NCI-H146 treated with DMSO at 0.1 percent for 48 hours (cell line): ENCODE data around the gene UGP2.
"Not testable (repeated sequence)": the region's sequence is repeated elsewhere in the genome, so short reads cannot be mapped to it uniquely, and the experiment has no call there.

Experiments
- DNase-seq: peaks from one replicate; lab custom pipeline; 2025; ENCODE audit not compliant: unreplicated experiment; lab: John Stamatoyannopoulos, UW

The UGP2 gene

GRCh38 chr2:63841254-63842022, at the start of gene UGP2:
UGP2 (plus strand) TSS chr2:63841896; CDS start chr2:63842186, 290 bp downstream.
- DNase-seq, result peak; percentile 80

- no peak for DNase-seq
Observed at GRCh38 chr2:63792530-63792929, 49.2 kb upstream of the UGP2 start.

GRCh38 chr2:63796366-63796765, 45.3 kb upstream of the UGP2 start:
- DNase-seq, result no peak

- DNase-seq, result no peak
Observed at GRCh38 chr2:63796796-63797195, 44.9 kb upstream of the UGP2 start.

- no peak for DNase-seq
Observed at GRCh38 chr2:63801455-63801854, 40.2 kb upstream of the UGP2 start.

GRCh38 chr2:63805412-63805811, 36.3 kb upstream of the UGP2 start:
- no peak for DNase-seq

- DNase-seq, result not testable (repeated sequence)
Observed at GRCh38 chr2:63808036-63808435, 33.7 kb upstream of the UGP2 start.

- DNase-seq, result not testable (repeated sequence)
Observed at GRCh38 chr2:63808911-63809310, 32.8 kb upstream of the UGP2 start.

GRCh38 chr2:63811063-63811462, 30.6 kb upstream of the UGP2 start:
- no peak for DNase-seq

GRCh38 chr2:63811870-63812269, 29.8 kb upstream of the UGP2 start:
- DNase-seq, result not testable (repeated sequence)

GRCh38 chr2:63814114-63814513, 27.6 kb upstream of the UGP2 start:
- no peak for DNase-seq

GRCh38 chr2:63817382-63817781, 24.3 kb upstream of the UGP2 start:
- no peak for DNase-seq

- DNase-seq, result peak; percentile 35
Observed at GRCh38 chr2:63818271-63818670, 23.4 kb upstream of the UGP2 start.

- DNase-seq, result no peak
Observed at GRCh38 chr2:63819256-63819655, 22.4 kb upstream of the UGP2 start.

GRCh38 chr2:63819765-63820717, 21.7 kb upstream of the UGP2 start:
- no peak for DNase-seq

- no peak for DNase-seq
Observed at GRCh38 chr2:63820969-63821368, 20.7 kb upstream of the UGP2 start.

- DNase-seq, result no peak
Observed at GRCh38 chr2:63821396-63821795, 20.3 kb upstream of the UGP2 start.

GRCh38 chr2:63822478-63822877, 19.2 kb upstream of the UGP2 start:
- DNase-seq, result no peak

GRCh38 chr2:63827749-63828148, 13.9 kb upstream of the UGP2 start:
- no peak for DNase-seq

- no peak for DNase-seq
Observed at GRCh38 chr2:63831176-63831575, 10.5 kb upstream of the UGP2 start.

- no peak for DNase-seq
Observed at GRCh38 chr2:63834401-63834800, 7.3 kb upstream of the UGP2 start.

GRCh38 chr2:63837036-63837594, 4.6 kb upstream of the UGP2 start:
- no peak for DNase-seq
